Ovary (tissue), 9 donors: ENCODE data around the gene S100A16. TPM values are rescaled to one million over a fixed set of nuclear protein-coding genes. Genes with fewer than 3 reads are reported as not detected.

Experiments
- DNase-seq, 5 donors: peaks; one replicate each; pipeline ENCODE4 v3.0.0-alpha.2; 2019 to 2020
- H3K27ac ChIP-seq, 2 donors: fragments of 200-600 bp; one replicate each; pipeline versions ENCODE4 v1.5.1 to v1.8.0; 2019 to 2022
- H3K27me3 ChIP-seq: fragments of 200-600 bp; one replicate; pipeline ENCODE4 v1.8.0; 2022
- H3K36me3 ChIP-seq: fragments of 200-600 bp; sonication (generic); one replicate; pipeline ENCODE4 v1.5.1; 2019
- H3K4me1 ChIP-seq: one replicate; pipeline ENCODE4 v1.8.1; 2013; ENCODE audit warnings: mild to moderate bottlenecking, moderate library complexity; ENCODE audit not compliant: insufficient read depth
- H3K4me3 ChIP-seq: fragments of 200-600 bp; sonication (generic); one replicate; pipeline ENCODE4 v1.5.1; 2017
- H3K9me3 ChIP-seq, 2 donors: fragments of 200-600 bp in 1 of 2; sonication (generic) in 1 of 2; one replicate each; pipeline versions ENCODE4 v1.5.1 to v1.8.1; 2013 to 2019; ENCODE audit warnings: mild to moderate bottlenecking in 1 of 2, moderate library complexity in 1 of 2
- EP300 ChIP-seq: sonication (generic); formaldehyde crosslinking; IDR thresholded peaks from one replicate; pipeline ENCODE4 v1.6.1; 2017; ENCODE audit warnings: antibody characterized with exemption
- POLR2A ChIP-seq: fragments of 450-650 bp; IDR thresholded peaks from one replicate; pipeline ENCODE4 v1.6.1; 2017; ENCODE audit warnings: antibody characterized with exemption, mild to moderate bottlenecking, moderate library complexity
- WGBS, 3 donors: extraction: QIAGEN DNeasy Blood & Tissue Kit in 1 of 3; methylation state at CpG; one replicate each; pipeline versions ENCODE4 v1.1.5 to v1.1.7; 2013 to 2017; 5-methylcytosine and 5-hydroxymethylcytosine counted together
- intact Hi-C, 4 donors: fragments of 100-400 bp; cut with DNase I; formaldehyde crosslinking; loops; one replicate each; pipeline versions ENCODE4 v1.11.0 to v1.15.1; 2022 to 2023
- polyA plus RNA-seq, 2 donors: library from polyadenylated mRNA; stranded (reverse); fragments of 200-250 nt in 1 of 2; fragments of 350-450 nt in 1 of 2; fragmentation: Illumina TruSeq in 1 of 2; extraction: RNeasy Lipid Tissue Mini Kit (QIAGEN cat#74804) in 1 of 2; gene quantifications; one replicate each; pipeline ENCODE4 v1.2.3, GENCODE V29; 2013 to 2014
- total RNA-seq, 7 donors: library from RNA; depleted of rRNA in 2 of 7; stranded (reverse); fragments of >200 nt in 2 of 7; fragmentation: NEBNext Ultra II Directional in 3 of 7; extraction: Animal tissue kit (Norgen Biotek cat#: 25700) in 3 of 7; gene quantifications; one replicate each; pipeline versions ENCODE4 v1.1.0 to v1.2.4, GENCODE V29; 2016 to 2023
- TF ChIP-seq, protein P1 (sequence below), 3 donors: fragments of 450-650 bp in 2 of 3; fragments of 200-600 bp in 1 of 3; IDR thresholded peaks; one replicate each; pipeline versions ENCODE4 v1.5.1 to v1.8.0; 2016 to 2022; ENCODE audit warnings: antibody characterized with exemption in 3 of 3, mild to moderate bottlenecking in 1 of 3
- donor health status: DM: no; HTN: no; CAD: no; lungs with moderate emphysema.
- donor health status: DM: no; HTN: no; CAD: no.
- donor health status: Bipolar disorder and iron deficiency.
- donor health status: DM: yes; HTN: yes; CAD: no.
- donor health status: DM: no; HTN: no; CAD: no.
- donor health status: DM: yes; HTN: yes; CAD: no.

S100A16 gene
- total and polyA plus RNA-seq, 9 donors, result 40.7 to 200 (median 81.0) TPM

GRCh38 chr1:153638261-153638660 is 25.3 kb upstream of the S100A16 start:
- peak in 1 of 5 donors; percentile 7 for DNase-seq
- intact Hi-C loops, result loop anchor here in 1 of 4 donors (10.0 kb wide), 1 partner anchor 123 kb away; no protein-coding TSS in a partner anchor
- peaks cover 11% of the 10 kb centered on the region for H3K4me1 ChIP-seq

GRCh38 chr1:153636312-153636711 is 23.4 kb upstream of the S100A16 start:
- no peak overlapping the region for H3K27ac ChIP-seq
- H3K27me3 ChIP-seq, result no peaks in the 10 kb centered on the region
- H3K4me1 ChIP-seq, result peaks cover 11% of the 10 kb centered on the region
- H3K36me3 ChIP-seq, result no peaks in the 10 kb centered on the region
- DNase-seq, result peak in 1 of 5 donors; percentile 1
- WGBS, 3 donors, result 82 to 95% (median 93%) methylated on average over 9 of the region's 9 CpGs
- no peak for TF ChIP-seq POLR2A
- no peak for TF ChIP-seq EP300
- TF ChIP-seq, protein P1, sequence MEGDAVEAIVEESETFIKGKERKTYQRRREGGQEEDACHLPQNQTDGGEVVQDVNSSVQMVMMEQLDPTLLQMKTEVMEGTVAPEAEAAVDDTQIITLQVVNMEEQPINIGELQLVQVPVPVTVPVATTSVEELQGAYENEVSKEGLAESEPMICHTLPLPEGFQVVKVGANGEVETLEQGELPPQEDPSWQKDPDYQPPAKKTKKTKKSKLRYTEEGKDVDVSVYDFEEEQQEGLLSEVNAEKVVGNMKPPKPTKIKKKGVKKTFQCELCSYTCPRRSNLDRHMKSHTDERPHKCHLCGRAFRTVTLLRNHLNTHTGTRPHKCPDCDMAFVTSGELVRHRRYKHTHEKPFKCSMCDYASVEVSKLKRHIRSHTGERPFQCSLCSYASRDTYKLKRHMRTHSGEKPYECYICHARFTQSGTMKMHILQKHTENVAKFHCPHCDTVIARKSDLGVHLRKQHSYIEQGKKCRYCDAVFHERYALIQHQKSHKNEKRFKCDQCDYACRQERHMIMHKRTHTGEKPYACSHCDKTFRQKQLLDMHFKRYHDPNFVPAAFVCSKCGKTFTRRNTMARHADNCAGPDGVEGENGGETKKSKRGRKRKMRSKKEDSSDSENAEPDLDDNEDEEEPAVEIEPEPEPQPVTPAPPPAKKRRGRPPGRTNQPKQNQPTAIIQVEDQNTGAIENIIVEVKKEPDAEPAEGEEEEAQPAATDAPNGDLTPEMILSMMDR (IDR thresholded peaks at IDR 0.05), result no peak
- no peaks in the 10 kb centered on the region for H3K9me3 ChIP-seq
- no peak overlapping the region for H3K4me3 ChIP-seq
- intact Hi-C loops, result loop anchor here in 1 of 4 donors (10.0 kb wide), 1 partner anchor 122 kb away; no protein-coding TSS in a partner anchor

More at GRCh38 chr1:153638261-153638660, 25.3 kb upstream of the S100A16 start:
- H3K27me3 ChIP-seq, result no peaks in the 10 kb centered on the region
- no peak overlapping the region for H3K4me3 ChIP-seq
- H3K9me3 ChIP-seq, result no peaks in the 10 kb centered on the region
- H3K36me3 ChIP-seq, result no peaks in the 10 kb centered on the region
- H3K27ac ChIP-seq, result no peak overlapping the region
- WGBS, 3 donors, result 22 to 53% (median 23%) methylated on average over 6 of the region's 6 CpGs
- TF ChIP-seq, protein P1 (IDR thresholded peaks at IDR 0.05), result no peak
- TF ChIP-seq POLR2A, result no peak
- no peak for TF ChIP-seq EP300

DNA sequence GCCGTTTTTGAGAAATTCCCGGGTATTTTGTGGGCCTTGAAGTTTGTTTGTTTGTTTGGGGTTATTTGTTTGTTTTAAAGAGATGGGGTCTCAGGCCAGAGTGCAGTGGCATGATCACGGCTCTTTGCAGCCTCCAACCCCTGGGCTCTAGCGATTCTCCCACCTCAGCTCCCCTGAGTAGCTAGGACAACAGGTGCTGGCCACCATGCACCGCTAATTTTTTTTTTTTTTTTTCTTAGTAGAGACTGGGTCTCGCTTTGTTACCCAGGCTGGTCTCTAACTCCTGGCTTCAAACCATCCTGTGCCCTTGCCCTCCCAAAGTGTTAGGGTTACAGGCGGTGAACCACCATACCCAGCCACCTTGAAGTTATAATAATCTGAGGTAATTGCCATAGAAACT is 22.9 kb upstream of the S100A16 start:
- H3K4me1 ChIP-seq, result peaks cover 11% of the 10 kb centered on the region
- WGBS, 3 donors, result 68 to 84% (median 76%) methylated on average over 7 of the region's 7 CpGs
- no peaks in the 10 kb centered on the region for H3K27me3 ChIP-seq
- peak overlapping the region in 1 of 2 donors; percentile 98 for H3K27ac ChIP-seq
- TF ChIP-seq EP300, result no peak
- TF ChIP-seq, protein P1 (IDR thresholded peaks at IDR 0.05), result no peak
- TF ChIP-seq POLR2A, result no peak
- intact Hi-C loops, result loop anchor here in 1 of 4 donors (10.0 kb wide), 1 partner anchor 121 kb away; no protein-coding TSS in a partner anchor
- peak overlapping the region; percentile 95 for H3K4me3 ChIP-seq
- H3K36me3 ChIP-seq, result no peaks in the 10 kb centered on the region
- no peaks in the 10 kb centered on the region for H3K9me3 ChIP-seq
- no peak for DNase-seq

DNA sequence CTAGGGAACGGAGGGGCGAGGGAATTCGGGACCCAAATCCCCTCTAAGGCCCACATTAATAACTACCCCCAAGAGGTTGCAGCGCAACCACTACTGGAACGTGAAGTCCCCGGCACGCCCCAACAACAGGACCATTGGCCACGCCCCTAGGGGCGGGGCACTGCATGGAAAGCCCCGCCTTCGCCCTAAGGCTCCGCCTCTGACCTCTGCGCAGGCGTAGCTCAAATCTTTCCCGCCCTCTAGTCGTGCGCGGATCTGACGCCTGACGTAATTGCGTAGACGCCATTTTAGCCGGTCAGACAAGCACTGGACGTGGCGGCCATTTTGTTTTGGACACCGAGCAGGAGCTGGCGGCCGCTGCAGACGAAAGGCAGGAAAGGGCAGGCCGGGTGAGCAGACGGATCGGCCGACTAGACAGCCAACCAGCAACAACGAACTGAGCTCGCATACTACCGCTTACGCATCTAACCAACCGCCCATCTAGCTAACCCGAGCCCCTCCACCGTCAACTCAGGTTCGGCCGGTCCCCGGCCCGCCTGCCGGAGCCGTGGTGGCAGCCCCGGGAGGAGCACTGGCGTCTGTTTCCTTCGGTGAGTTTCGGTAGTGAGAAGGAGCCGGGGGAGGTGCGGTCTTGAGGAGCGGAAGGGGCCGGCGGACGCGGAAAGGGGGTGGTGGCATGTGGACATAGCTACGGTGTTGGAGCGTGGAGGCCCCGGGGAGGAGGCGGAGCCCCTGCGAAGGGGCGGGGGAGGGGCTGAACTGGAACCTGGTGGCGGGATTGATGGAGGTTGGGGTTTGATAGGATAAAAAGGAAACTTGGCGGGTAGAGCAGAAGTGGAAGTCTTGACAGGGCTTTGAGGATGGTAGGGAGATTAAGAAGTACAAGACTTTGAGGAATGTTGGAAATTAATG is 21.1 kb upstream of the S100A16 start, which contains the start of gene CHTOP:
CHTOP (plus strand) TSS at position 313 of the 912 bp plus-strand sequence. CDS start 2,523 bp downstream, outside the sequence.
- H3K4me3 ChIP-seq, result peak within 1 kb of the TSS; percentile 95
- intact Hi-C loops, result loop anchor here in 1 of 4 donors (10.0 kb wide), 1 partner anchor 119 kb away; no protein-coding TSS in a partner anchor
- no peaks in the 10 kb centered on the region for H3K27me3 ChIP-seq
- DNase-seq, result peak; percentile 98 to 99 (median 99)
- H3K9me3 ChIP-seq, result no peaks in the 10 kb centered on the region
- 1 to 2% (median 1%) methylated on average over 63 to 65 of the region's 65 CpGs for WGBS, 3 donors
- H3K4me1 ChIP-seq, result peaks cover 11% of the 10 kb centered on the region
- no peaks in the 10 kb centered on the region for H3K36me3 ChIP-seq
- no peak for TF ChIP-seq EP300
- peak; percentile 89 for TF ChIP-seq POLR2A
- TF ChIP-seq, protein P1 (IDR thresholded peaks at IDR 0.05), result peak in 1 of 3 donors; percentile 44
- H3K27ac ChIP-seq, result peak within 1 kb of the TSS; percentile 97 to 98
